Upper lobe of left lung (tissue), 6 donors: ENCODE data around the gene TBX18. TPM values are rescaled to one million over a fixed set of nuclear protein-coding genes. Genes with fewer than 3 reads are reported as not detected.

ENCODE experiments used
- ATAC-seq, 2 donors: fragments of 200-7000 bp; cut with Tn5 transposase; one replicate each; pipeline ENCODE4 v1.9.1; 2022; ENCODE audit warnings: mild to moderate bottlenecking in 2 of 2, moderate library complexity in 2 of 2; ENCODE audit not compliant: low FRiP score in 2 of 2
- DNase-seq, 2 donors: peaks; one replicate each; pipeline ENCODE4 v3.0.0-alpha.2; 2019 to 2020
- H3K27ac ChIP-seq, 4 donors: fragments of 200-600 bp; sonication (generic); one replicate each; pipeline ENCODE4 v1.5.1; 2016 to 2019
- H3K27me3 ChIP-seq, 4 donors: fragments of 200-600 bp; sonication (generic); one replicate each; pipeline ENCODE4 v1.5.1; 2017 to 2019
- H3K36me3 ChIP-seq, 4 donors: fragments of 200-600 bp; sonication (generic); one replicate each; pipeline ENCODE4 v1.5.1; 2016 to 2019
- H3K4me1 ChIP-seq, 4 donors: fragments of 200-600 bp; sonication (generic); one replicate each; pipeline ENCODE4 v1.5.1; 2018 to 2019
- H3K4me3 ChIP-seq, 4 donors: fragments of 200-600 bp; sonication (generic); one replicate each; pipeline ENCODE4 v1.5.1; 2017 to 2019; ENCODE audit warnings: mild to moderate bottlenecking in 2 of 4, moderate library complexity in 1 of 4
- H3K9me3 ChIP-seq, 4 donors: fragments of 200-600 bp; sonication (generic); one replicate each; pipeline ENCODE4 v1.5.1; 2018 to 2019
- EP300 ChIP-seq, 4 donors: sonication (generic); formaldehyde crosslinking; IDR thresholded peaks; one replicate each; pipeline ENCODE4 v1.5.1; 2017; ENCODE audit warnings: antibody characterized with exemption in 4 of 4, control low read depth in 2 of 4
- POLR2A ChIP-seq, 4 donors: fragments of 450-650 bp; IDR thresholded peaks; one replicate each; pipeline ENCODE4 v1.5.1; 2016 to 2017; ENCODE audit warnings: antibody characterized with exemption in 4 of 4, mild to moderate bottlenecking in 2 of 4
- POLR2AphosphoS5 ChIP-seq, 2 donors: sonication (generic); formaldehyde crosslinking; IDR thresholded peaks; one replicate each; pipeline ENCODE4 v1.5.1; 2017; ENCODE audit warnings: antibody characterized with exemption in 2 of 2
- WGBS, 2 donors: methylation state at CpG; one replicate each; pipeline ENCODE4 v1.1.5; 2017 to 2018; 5-methylcytosine and 5-hydroxymethylcytosine counted together
- total RNA-seq, 6 donors: library from RNA; depleted of rRNA in 4 of 6; stranded (reverse); fragments of >200 nt in 4 of 6; gene quantifications; one replicate each; pipeline versions ENCODE4 v1.1.0 to v1.2.1, GENCODE V29; 2016 to 2021
- TF ChIP-seq, protein P1 (sequence below), 6 experiments: fragments of 450-650 bp in 4 of 6; fragments of 200-600 bp in 2 of 6; sonication (generic) in 2 of 6; IDR thresholded peaks; one replicate each; pipeline ENCODE4 v1.5.1; 2016 to 2019; ENCODE audit warnings: antibody characterized with exemption in 6 of 6
- donor health status: DM: no; HTN: no; CAD: no; lungs with moderate emphysema.
- donor health status: DM: no; HTN: yes; CAD: no; lungs with severe emphysema.

TBX18 gene
- total RNA-seq, 6 donors from 2014 or later = 0.20 to 0.49 (median 0.44) TPM; not detected in 3

DNA sequence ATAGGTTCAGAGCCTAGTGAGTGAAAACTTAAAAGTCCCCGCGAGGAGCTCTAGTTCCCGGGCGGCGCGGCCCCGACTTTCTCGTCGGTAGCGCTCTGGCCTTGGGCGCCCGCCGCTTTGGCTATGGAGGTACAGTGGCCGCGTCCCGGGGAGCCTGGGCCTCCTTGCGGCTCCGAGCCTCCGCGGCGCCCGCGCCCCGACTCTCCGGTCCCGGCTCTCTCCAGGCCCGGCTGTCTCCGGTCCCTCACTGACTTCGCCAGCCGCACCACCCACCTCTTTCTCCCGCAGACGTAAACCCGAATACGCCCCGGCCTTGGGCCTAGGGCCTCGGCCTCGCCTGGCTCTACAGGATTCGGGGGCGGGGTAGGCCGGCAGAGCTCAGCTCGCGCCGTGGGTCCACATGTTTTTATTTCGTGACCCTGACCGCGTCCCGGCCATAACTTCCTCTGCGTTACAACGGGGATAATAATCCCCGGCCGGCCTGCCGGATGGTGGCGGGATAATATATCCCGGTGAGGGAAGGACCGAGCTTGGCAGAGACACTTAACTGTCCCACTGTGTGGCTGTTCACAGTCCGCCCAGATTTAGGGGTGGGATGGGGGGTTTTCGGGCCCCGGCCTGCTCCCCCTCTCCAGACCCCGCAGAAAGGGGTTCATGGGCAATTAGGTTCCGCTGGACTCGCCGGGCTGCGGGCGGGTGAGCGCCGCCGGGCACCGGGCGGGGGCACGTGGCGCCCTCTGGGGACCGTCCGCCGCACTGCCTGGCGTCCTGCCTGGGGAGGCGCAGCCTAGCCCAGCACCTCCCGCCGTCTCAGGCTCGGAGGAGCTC, 10.0 kb upstream of the TBX18 start:
- TF ChIP-seq, protein P1, sequence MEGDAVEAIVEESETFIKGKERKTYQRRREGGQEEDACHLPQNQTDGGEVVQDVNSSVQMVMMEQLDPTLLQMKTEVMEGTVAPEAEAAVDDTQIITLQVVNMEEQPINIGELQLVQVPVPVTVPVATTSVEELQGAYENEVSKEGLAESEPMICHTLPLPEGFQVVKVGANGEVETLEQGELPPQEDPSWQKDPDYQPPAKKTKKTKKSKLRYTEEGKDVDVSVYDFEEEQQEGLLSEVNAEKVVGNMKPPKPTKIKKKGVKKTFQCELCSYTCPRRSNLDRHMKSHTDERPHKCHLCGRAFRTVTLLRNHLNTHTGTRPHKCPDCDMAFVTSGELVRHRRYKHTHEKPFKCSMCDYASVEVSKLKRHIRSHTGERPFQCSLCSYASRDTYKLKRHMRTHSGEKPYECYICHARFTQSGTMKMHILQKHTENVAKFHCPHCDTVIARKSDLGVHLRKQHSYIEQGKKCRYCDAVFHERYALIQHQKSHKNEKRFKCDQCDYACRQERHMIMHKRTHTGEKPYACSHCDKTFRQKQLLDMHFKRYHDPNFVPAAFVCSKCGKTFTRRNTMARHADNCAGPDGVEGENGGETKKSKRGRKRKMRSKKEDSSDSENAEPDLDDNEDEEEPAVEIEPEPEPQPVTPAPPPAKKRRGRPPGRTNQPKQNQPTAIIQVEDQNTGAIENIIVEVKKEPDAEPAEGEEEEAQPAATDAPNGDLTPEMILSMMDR (IDR thresholded peaks at IDR 0.05) = peak in 5 of 6 experiments; percentile 29 to 62 (median 53)
- TF ChIP-seq POLR2A (IDR thresholded peaks at IDR 0.05) (no peak), EP300 (IDR thresholded peaks at IDR 0.05) (no peak)
- Histone ChIP-seq H3K4me3 (peak overlapping the region in 3 of 4 donors; percentile 22 to 40 (median 39)), H3K27ac (no peak overlapping the region), H3K36me3 (no peaks in the 10 kb centered on the region), H3K4me1 (peaks cover 0 to 20% (median 17%) of the 10 kb centered on the region in 4 donors), H3K9me3 (no peaks in the 10 kb centered on the region), H3K27me3 (peaks cover 0 to 44% (median 25%) of the 10 kb centered on the region in 4 donors)
- 6 to 8% methylated on average over 33 to 76 of the region's 79 CpGs for WGBS, 2 donors
- DNase-seq (peak; percentile 40 to 90), ATAC-seq (peak; percentile 73 to 84)

DNA sequence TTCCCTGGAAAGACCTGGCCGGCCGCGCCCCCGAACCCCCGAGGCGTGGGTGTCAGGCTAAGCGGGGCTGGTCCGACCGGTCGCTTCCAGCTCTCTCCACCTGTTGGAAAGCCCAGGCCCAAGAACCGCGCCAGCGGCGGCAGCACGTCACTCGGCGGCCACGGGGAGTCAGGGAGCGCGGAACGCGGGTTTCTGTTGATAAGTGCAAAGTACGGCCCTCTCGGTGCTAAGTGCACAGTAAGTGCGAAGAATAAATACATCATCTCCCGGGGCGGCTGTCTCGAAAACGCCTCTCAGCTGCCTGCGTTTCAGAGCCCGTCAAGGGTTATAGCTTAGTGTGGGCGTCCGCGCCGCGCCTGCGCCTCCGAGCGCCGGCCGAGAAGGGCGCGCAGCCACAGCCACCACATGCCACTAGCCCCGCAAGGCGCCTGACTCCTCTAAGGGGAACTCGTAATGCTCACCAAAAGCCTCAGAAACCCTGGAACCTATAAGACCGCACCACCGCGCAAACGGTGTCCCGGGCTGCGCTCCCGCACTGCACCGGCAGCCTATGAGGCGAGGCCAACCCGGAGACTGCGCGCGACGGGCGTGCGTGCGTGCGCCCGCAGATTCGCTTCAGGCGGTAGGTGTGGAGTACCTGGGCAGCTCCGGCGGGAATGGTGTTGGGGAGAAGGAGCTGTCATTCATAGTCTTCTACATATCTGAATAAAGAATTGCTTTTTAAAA, 9.2 kb upstream of the TBX18 start:
- TF ChIP-seq POLR2A (IDR thresholded peaks at IDR 0.05) = no peak
- TF ChIP-seq, protein P1 (IDR thresholded peaks at IDR 0.05) = no peak
- no peak for TF ChIP-seq POLR2AphosphoS5 (IDR thresholded peaks at IDR 0.05)
- TF ChIP-seq EP300 (IDR thresholded peaks at IDR 0.05) = no peak
- Histone ChIP-seq H3K27ac (no peak overlapping the region), H3K36me3 (no peaks in the 10 kb centered on the region), H3K9me3 (no peaks in the 10 kb centered on the region), H3K27me3 (peaks cover 0 to 50% (median 28%) of the 10 kb centered on the region in 4 donors), H3K4me3 (peak overlapping the region in 3 of 4 donors; percentile 22 to 40 (median 39)), H3K4me1 (peaks cover 0 to 20% (median 17%) of the 10 kb centered on the region in 4 donors)
- DNase-seq = peak in 1 of 2 donors; percentile 83
- peak in 1 of 2 donors; percentile 68 for ATAC-seq
- WGBS, 2 donors = 3 to 4% methylated on average over 13 to 65 of the region's 69 CpGs

DNA sequence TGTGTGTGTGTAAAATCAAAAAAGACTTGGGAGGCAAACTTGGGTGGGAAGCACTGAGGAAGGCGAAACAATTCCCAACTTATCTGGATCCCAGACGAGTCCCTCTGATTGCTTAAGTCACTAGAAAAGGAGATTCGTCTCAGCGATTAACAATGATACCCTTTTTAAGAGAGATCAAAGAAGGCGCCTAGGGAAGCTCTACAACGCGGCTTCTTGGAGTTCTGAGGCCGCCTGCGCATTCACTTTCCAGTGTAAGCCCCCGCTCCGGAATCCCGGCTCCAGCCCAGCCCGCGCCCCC, 8.7 kb upstream of the TBX18 start:
- Histone ChIP-seq H3K9me3 (no peaks in the 10 kb centered on the region), H3K27ac (no peak overlapping the region), H3K36me3 (no peaks in the 10 kb centered on the region), H3K4me3 (no peak overlapping the region), H3K27me3 (peaks cover 0 to 55% (median 29%) of the 10 kb centered on the region in 4 donors), H3K4me1 (peaks cover 0 to 20% (median 17%) of the 10 kb centered on the region in 4 donors)
- ATAC-seq (no peak), DNase-seq (no peak)
- 1 to 16% methylated on average over 4 to 13 of the region's 14 CpGs for WGBS, 2 donors
- TF ChIP-seq POLR2AphosphoS5 (IDR thresholded peaks at IDR 0.05) = no peak
- no peak for TF ChIP-seq POLR2A (IDR thresholded peaks at IDR 0.05)
- TF ChIP-seq, protein P1 (IDR thresholded peaks at IDR 0.05) = no peak
- no peak for TF ChIP-seq EP300 (IDR thresholded peaks at IDR 0.05)

DNA sequence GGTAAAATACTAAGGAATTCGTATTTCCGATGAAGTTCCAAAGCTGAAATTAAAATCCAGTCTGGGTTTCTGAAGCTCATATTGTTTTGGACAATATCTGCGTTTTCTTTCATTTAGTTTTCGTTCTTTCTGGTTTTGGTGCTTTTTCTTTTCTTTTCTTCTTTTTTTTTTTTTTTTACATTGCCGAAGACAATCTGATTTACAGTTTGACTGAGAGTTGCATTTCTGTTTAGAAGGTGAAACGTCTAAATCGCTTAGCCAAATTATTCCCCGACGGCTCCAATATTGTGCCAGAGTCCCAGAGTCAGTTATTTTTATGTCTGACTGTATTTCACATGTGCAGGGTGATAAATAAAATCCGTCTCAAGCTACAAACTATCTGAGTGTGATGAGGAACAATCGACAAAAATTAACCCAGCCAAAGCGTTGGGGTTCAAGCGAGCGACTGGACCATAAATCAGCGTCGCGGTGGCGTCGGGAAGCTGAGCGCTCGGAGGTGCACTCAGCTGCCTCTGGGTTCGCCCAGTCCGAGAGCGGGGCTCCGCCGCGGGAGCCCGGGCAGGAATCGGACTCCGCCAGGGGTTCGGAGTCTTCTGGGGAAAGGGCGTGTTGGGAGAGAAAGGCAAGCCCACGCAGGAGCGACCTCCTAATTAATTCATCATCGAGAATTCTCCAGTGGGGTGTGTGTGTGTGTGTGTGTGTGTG, 8.2 kb upstream of the TBX18 start:
- TF ChIP-seq, protein P1 (IDR thresholded peaks at IDR 0.05) = no peak
- TF ChIP-seq POLR2A (IDR thresholded peaks at IDR 0.05) = no peak
- TF ChIP-seq POLR2AphosphoS5 (IDR thresholded peaks at IDR 0.05) = no peak
- TF ChIP-seq EP300 (IDR thresholded peaks at IDR 0.05) = no peak
- Histone ChIP-seq H3K4me1 (peaks cover 0 to 20% (median 17%) of the 10 kb centered on the region in 4 donors), H3K9me3 (no peaks in the 10 kb centered on the region), H3K4me3 (no peak overlapping the region), H3K27ac (no peak overlapping the region), H3K36me3 (no peaks in the 10 kb centered on the region), H3K27me3 (peaks cover 0 to 60% (median 31%) of the 10 kb centered on the region in 4 donors)
- WGBS, 2 donors = 12 to 21% methylated on average over 34 to 35 of the region's 35 CpGs
- ATAC-seq (no peak), DNase-seq (peak in 1 of 2 donors; percentile 63)
